Pulmonary artery endothelial cell (primary cell): ENCODE data around the gene NMNAT2. TPM values are rescaled to one million over a fixed set of nuclear protein-coding genes. Genes with fewer than 3 reads are reported as not detected.
"Not testable (repeated sequence)": the region's sequence is repeated elsewhere in the genome, so short reads cannot be mapped to it uniquely, and the experiment has no call there.

Experiments used
- DNase-seq: peaks from one replicate; pipeline ENCODE4 v3.0.0-alpha.2; 2011; ENCODE audit warnings: low read depth, low spot score
- total RNA-seq: library from RNA; depleted of rRNA; stranded (reverse); fragments of >200 nt; gene quantifications from 2 replicates; pipeline ENCODE4 v1.2.3, GENCODE V29; 2014

NMNAT2 gene
- 0.14 and 0.20 TPM in 2 replicates for total RNA-seq

DNA sequence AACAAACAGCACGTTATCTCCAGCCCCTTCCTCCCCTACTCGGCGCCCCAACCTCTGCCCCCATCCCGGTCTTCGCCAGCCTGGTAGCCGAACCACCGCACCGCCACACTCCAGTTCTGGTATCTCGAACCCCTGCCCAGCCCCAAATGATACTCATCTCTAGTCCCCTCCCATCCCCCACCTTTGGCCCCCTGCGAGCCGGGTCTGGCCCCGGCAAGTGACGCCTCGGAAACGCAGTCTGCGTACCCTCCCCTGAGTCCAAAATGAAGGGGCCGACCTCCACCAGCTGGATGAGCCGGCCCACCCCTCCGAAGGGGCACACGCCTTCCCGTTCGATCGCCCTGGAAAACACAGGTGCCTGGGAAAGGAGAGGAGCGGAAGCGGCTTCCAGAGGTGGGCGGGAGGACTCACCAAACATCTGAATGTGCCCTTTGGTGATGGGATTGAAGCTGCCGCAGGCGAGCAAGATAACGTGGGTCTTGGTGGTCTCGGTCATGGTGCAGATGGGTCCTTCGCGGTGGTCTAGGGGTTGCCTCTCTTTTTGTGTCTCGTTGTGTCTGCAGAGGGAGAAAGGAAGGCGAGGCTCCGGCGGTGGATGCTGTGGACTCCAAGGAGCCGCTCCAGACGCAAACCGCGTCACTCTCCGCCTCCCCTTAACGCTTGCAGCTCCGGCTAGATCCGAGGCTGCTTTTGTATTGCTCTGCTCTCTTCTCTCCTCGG lies at the start of gene NMNAT2:
NMNAT2 (minus strand) TSS at position 609 of the 720 bp plus-strand sequence; CDS start at position 496, 113 bp downstream.
- DNase-seq, result no peak

DNA sequence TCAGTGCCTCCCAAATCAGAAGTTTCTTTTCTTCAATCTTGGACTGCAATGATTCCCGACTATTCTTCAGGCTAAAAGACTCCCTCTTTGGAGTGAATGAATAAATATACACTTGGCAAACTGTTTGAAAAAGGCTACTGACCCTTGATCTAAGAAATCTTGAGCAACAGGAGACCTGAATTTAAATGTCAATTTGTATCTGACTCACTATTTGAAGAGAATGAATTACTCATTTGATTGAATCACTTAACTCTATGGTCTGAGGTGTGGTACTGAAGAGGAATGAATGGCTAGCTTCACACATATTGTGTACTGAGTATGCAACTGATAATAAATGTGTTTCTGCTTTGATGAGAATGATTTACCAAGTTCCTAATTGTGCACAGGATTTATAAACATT lies 49.5 kb upstream of the NMNAT2 start:
- DNase-seq, result no peak

DNA sequence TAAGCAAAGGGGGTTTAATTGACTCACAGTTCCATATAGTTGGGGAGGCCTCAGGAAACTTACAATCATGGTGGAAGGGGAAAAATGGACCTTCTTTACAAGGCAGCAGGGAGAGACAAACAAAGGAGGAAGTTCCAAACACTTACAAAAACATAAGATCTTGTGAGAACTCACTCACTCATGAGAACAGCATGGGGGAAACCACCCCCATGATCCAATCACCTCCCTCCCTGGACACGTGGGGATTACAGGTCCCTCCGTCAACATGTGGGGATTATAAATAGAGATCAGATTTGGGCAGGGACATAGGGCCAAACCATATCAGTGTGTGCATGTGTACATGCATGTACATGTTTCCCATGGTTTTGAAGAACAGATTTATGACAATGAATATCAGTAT lies 48.6 kb upstream of the NMNAT2 start:
- DNase-seq, result no peak

DNA sequence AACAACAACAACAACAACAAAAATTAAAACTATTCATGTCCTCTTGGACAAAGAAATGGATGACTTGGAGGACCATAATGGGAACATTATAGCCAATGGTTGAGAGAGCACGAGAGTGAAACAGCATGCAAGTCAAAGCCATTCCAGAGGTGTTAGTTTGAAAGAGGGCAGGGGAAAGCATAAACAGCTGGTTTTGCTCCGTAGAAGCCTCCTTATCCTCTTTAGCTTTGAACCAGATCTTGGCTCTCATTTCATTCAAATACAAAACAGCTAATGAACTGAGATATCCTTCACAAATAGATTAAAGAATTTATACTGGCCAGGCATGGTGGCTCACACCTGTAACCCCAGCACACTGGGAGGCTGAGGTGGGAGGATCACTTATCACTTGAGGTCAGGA lies 45.4 kb upstream of the NMNAT2 start:
- DNase-seq, result no peak

DNA sequence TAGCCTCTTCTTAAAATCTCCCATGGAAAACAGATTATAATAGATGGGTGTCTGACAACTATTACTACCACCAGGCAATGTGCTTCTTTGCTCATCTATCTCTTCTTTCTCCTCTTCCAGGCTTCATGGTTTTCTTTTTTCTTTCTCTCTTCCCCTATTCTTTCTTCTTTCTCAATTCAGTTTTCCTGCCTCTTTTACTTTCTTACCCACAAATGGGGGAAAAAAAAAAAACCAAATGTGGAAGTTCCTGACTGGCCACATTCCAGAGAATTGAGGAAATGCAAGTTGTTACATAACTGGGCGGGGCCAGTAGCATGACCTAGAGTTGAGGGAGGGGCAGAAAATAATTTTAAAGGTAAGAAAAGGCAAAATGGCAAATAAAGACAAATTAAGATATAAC lies 43.2 kb upstream of the NMNAT2 start:
- no peak for DNase-seq

DNA sequence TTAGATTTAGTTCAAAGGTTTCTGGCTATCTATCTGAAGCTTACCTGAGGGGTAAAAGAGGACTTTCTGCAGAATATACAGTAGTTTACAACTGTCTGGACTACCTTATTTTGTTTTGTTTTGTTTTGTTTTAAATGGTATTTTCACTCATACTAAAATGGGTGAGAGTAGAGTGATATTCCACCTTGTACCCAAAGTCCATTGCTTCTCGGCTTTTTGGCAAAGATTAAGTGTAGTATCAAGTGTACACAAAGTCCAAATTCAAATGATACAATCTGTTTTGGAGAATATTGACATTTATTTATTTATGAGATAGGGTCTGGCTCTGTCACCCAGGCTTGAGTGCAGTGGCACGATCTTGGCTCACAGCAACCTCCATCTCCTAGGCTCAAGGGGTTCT lies 42.4 kb upstream of the NMNAT2 start:
- DNase-seq, result no peak

DNA sequence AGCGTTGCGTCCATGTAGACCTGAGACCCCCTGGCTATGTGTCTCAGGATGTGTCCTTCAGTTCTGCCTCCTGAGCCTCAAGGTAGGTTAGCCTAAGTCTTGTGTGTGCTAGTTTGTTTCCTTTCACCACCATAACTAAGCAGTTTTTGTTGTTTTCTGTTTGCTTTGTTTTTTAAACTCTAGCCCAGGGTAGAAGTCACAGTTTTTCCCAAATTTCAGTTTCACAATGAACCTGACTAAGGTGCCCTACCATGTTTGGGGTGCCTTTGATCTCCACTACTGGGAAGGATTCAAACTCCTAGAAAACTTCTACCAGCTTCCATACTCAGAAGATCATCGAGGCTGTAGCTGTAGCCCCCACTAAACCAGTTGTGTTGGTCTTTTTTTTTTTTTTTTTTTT lies 39.3 kb upstream of the NMNAT2 start:
- DNase-seq, result no peak

DNA sequence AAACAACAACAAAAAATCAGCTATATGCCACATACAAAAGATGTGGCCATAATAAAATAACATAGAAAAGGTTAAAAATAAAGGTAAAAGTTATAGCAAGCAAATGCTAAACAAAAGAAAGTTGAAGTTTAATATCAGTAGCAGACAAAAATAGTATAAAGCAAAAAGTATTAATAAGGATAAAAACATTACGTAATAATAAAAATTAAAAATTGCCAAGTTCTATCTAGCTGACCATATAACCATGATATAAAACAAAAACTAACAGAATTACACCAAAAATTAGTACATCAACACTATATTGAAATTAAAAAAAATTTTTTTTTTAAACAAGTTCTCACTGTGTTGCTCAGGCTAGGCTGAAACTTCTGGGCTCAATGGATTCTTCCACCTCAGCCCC lies 38.6 kb upstream of the NMNAT2 start:
- no peak for DNase-seq

DNA sequence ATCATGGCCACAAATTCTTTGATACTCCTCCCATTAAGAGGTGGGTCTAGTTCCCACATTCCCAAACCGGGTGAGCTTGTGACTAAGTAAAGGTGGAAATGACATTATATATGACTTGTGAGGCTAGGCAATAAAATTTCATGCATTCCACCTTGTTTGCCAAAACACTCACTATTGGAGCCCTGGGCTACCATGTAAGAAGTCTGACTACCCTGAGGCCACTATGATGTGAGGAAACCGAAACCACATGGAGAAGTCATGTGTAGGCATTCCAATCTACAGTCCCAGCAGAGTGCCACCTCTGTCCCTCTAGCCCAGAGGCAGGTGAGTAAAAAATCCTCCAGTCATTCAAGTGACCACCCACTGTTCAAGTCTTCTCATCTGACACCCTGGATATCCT lies 36.2 kb upstream of the NMNAT2 start:
- no peak for DNase-seq

DNA sequence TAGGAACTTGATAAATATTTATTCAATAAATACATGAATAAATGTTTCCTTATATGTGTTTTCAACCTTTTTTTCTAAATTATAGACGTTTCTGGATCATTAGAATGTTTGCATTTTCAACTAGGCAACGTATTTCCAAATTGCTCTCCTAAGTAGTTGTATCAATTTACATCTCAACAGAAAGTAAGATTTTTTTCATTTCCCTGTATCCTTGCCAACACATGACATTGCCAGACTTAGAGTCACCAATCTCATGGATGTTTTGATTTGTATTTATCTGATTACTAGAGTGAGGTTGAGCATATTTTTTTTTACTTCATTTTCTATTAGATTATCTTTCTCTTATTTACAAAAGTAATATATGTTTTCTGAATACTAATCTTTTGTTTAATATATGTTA lies 31.9 kb upstream of the NMNAT2 start:
- DNase-seq, result no peak

DNA sequence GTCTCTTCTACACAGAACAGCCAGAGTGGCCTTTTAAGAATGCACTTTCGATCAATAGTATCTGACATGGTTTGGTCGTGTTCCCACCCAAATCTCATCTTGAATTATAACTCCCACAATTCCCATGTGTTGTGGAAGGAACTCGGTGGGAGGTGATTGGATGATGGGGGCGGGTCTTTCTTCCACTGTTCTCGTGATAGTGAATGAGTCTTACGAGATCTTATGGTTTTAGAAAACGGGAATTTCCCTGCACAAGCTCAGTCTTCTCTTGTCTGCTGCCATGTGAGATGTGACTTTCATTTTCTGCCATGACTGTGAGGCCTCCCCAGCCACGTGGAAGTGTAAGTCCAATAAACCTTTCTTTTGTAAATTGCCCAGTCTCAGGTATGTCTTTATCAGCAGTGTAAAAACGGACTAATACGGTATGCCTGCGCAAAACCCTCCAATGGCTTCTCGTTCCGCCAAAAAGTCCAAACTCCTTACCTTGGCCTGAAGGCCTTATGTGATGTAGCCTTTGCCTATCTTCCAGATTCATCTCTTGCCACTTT lies 31.1 kb upstream of the NMNAT2 start:
- no peak for DNase-seq

DNA sequence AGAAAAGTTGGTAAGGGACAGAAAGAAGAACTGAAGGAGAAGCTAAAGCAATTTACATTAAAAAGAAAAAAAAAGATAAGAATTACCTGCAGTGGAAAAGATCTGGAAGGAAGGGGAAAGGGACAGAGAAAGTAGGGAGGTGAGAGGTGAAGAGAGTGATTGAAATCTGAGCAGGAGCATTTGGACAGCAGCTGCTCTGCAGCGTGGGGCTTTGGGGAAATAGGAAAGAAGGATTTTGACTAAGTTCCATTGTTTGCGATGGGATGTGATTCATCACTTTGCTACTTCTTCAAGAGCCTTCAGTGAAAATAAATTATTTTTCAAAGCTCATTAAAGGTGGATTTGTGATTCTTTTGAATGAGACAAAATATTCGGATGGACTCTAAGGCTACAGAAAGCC lies 26.1 kb upstream of the NMNAT2 start:
- DNase-seq, result peak; percentile 39

DNA sequence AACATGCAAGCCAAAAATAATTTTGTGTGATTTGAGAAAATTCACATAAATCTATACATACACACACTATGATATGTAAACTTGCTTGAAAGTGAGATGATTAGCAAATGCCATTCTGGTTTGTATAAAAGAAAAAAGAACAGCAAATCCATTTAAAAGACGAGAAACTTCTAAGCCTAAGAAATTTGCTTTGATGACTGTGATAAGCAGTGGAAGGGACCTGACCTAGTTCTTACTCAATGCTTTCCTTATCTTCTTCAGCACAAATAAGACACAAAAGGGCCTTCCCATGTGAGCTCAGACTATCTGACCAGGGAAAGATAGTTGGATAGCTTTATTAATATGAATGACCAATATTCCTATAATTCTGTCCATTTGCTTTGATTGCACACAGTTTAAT lies 25.3 kb upstream of the NMNAT2 start:
- no peak for DNase-seq

DNA sequence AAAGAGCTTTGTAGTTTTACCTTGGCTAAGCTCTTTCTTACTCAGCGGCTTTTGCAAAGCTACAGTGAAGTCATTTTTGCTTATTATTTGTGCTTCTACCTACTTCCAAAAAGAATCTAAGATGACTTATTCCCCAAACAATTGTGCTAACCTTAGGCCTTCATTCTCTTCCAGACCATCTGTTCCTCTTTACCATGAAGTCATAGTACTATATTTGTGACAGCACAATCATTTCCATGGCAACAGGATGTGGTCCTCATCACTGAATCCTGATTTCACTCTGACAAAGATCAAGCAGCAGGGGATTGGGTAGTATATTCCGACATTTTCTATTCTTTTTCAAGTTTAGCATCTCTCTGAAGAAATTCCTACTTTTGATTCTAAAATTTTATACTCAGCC lies 24.8 kb upstream of the NMNAT2 start:
- DNase-seq, result no peak

DNA sequence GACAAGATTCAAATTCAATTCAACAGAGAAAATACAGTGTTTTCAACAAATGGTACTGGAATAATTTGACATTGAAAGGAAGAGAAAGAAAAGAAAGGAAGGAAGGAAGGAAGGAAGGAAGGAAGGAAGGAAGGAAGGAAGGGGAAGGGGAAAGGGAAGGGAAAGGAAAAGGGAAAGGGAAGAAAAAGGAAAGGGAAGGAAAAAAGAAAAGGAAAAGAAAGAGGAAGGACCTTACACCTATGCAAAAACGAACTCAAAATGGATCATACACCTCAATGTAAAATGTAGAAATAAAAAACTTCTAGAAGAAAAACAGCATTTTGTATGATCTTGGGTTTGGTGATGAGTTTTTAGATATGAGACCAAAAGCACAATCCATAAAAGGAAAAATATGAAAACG lies 19.9 kb upstream of the NMNAT2 start:
- DNase-seq, result no peak

DNA sequence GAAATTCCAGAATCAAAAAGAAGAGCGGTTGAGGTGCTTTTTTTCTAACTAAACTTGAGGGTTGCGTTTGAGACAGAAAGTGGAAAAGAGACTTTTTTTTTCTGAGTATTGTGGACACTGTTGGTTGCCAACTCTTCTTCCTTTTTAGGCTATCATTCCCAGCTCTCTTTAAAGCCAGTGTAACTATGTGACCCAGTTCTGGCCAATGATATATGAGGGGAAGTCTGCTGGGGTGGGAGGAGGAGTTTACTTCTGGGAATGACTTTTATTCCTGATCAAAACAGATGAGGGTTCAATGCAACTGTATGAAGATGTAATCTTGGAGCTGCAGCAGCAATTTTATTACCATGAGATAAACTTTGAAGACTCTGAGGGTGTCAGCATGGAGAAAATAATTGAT lies 17.3 kb upstream of the NMNAT2 start:
- DNase-seq, result no peak

DNA sequence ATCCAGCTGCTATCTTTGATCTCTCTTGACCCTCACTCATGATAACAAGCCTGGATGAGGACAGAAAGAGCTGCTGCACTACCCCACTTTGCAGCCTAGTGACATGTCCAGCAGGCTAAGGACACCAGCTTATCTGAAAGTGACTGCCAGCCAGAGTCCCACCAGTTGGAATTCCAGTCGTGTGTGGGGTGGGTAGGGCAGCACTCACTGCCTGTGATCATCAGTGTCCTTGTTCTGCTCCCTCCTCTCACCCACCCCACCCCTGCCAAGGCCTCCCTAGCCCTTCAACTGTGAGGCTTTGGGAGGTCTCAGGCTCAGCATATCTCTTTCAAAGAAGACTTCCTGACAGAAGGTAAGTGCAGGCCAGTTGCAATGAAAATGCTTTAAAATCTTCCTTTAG lies 15.5 kb upstream of the NMNAT2 start:
- DNase-seq, result no peak

DNA sequence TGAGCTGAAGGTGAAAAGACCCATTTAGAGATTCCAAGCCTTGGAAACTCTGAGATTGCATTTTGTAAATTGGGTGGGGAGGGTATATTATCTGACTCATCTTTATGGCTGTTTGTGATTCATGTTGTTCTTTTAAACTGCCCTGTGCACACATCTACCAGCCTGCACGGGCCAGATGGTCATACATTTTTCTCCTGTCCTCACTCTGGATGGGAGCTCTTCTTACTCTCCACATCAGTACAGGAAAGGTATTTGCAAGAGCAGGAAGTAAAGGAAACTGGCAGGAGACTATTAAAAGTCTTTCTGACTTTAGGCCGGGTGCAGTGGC lies 14.3 kb upstream of the NMNAT2 start:
- DNase-seq, result no peak

DNA sequence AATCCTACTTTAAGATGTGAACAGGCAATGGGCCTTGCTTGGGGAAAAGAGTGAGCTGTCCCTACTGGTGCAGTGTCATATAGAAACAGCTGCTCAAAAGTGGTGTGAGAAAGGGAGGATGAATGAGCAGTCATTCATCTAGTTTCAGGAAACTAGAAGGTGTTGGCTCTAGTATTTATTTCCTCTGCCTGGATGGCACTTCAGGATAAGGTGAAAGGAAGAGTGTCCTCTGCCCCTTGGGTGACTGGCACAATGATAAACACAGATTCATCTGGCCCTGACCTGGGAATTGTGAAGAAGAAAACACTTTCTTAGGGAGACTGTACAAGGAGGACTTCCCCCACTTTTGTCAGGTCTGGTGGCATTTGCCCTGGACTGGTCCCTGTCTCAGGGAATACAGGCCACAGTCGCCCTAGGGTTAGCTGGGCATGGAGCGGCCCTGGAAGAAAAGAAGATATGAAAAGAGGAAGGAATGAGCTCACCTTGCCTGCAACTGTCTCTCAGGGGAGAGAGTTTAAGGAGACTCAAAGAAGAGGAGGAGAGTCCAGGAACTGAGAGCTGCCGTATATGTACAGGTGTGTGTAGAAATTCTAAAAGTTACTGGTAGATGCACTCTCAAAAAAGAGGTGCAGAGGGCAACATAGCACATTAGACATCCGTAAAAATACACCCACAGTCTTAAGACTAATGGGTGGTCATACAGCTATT lies 13.8 kb upstream of the NMNAT2 start:
- no peak for DNase-seq

DNA sequence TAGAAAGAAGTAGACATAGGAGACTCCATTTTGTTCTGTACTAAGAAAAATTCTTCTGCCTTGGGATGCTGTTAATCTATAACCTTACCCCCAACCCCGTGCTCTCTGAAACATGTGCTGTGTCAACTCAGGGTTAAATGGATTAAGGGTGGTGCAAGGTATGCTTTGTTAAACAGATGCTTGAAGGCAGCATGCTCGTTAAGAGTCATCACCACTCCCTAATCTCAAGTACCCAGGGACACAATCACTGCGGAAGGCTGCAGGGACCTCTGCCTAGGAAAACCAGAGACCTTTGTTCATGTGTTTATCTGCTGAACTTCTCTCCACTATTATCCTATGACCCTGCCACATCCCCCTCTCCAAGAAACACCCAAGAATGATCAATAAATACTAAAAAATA lies 9.4 kb upstream of the NMNAT2 start:
- not testable (repeated sequence) for DNase-seq

DNA sequence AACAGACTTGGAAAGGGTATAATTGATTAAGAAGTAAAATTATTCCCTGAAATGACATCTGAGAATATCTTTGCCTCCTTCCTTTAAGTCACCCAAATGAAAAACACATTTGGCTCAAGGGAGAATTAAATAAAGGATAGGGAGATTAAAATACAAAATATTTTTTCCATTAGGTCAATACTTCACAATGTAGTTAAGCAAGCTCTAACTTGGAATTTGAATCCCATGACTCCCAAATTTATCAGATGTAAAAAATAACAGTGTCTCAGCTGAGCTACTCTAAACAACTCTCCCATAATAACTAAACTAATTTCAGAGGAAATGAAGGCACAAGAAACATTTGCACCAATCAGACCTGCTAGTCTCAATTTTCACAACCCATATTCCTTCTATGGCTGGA lies 6.5 kb upstream of the NMNAT2 start:
- DNase-seq, result no peak

DNA sequence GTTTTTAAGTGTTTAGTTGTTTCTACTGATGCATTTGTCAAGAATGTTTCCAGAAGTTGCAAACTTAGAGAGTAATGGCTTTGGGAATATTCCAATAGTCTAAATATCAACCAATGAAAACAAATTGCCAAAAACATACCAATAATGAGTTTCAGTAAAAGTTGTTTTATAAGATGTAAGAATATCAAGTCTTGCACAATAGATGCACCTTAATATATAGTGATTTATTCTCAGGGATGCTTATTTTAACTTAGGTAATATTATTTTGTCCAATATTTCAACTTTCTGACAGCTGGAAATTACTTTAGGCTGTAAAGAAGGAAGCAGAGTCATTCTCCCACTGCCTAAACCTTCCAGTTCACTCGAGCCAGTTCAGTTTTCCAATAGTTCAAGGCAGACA lies 5.4 kb upstream of the NMNAT2 start:
- no peak for DNase-seq

DNA sequence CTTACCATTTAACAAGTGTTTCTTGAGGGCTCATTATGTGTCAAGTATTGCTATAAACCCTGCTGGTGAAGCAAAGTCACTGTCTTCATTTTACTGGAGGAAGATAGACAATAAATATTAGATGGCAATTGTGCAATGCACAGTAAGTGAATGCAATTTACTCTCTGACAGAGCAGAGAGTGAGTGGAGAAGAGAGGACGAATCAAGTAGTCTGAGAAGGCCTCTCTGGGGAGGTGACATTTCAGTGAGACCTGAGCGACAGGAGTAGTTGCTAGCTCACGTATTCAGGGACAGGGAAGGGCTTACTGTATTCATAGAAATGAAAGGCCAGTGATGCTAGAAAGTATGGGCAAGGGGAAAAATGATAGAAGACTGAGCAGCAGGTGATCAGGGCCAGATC lies 1.2 kb upstream of the NMNAT2 start:
- no peak for DNase-seq
